ENCODE data around the gene PAQR7.

The PAQR7 gene

DNA sequence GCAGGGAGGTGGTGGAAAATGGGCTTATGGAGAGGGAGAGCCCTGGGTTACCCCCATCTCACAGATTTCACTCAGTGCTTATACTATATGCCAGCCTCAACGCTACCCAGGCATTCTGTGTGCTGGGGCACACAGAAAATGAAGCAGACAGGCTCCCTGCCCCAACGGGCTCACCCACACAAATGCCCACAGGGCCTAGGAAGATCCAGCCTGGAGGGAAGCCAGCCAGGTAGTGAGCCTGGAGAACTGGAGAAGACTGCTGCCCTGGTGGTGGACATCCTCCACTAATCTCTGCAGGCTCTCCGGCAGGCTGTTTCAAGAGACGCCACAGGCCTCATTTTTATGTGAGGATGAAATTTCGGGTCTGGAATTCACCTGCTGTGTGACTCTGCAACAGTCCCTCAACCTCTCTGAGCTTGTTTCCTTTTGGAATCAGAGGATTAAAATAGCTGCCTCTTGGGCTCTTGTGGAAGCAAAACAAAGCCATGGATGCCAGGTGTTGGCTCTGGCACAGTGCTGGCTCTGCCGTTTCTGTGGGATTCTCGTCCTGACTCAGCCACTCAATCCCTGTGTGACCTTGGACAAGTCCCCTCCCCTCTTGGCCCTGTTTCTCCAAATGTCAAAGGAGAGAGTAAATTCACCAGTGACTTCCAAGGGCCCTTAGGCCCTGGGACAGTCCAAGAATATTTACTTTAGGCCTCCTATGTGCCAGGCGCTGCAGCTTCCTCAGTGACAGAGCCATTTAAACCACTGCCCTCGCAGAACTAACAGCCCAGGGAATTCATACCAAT lies 3.6 kb downstream of the PAQR7 start:
- no peak for DNase-seq

DNA sequence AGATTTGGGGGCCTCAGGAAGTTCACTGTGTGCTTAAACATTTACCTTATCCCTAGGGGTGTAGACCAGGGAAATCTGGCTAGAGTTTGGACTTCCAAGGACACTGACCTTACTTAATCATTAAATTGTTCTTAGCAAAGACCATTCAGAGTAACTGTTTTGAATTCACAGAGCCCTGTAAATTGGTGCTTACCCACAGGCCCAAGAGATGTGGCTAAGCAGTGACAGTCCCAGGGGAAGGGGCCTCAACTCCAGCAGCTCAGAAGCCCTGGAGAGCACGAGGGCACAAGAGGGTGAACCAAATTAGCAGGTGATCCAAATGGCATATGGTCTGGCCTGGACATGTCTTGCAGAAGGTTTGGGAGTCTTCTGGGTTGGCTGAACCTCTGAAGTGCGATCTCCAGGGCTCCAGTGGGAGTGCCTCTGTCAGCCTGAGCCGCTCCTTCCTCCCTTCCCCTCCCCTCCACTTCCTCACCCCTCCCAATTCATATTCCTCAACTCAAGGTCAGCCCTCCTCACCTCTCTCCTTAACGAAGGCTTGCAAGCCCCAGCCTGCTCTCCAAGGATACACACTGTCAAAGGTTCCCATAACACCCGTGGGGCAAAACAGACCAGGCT lies 4.3 kb downstream of the PAQR7 start:
- no peak for DNase-seq

DNA sequence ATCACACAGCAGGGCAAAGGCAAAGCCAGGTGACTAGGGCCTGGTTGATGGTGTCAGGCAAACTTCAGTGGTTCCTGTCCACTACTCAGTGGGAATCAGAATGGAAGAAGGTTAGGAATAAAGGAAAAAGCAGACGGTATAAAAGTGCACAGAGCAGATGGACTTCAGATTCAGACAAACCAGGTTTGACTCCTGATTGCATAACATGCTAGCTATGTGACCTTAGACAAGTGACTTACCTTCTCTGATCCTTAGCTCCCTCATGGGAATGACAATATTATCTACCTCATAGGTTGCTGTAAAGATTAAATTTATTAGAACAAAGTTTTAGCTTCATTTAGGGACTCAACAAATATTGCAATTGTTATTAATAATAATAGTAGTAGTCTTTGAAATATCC lies 4.9 kb downstream of the PAQR7 start:
- no peak for DNase-seq

DNA sequence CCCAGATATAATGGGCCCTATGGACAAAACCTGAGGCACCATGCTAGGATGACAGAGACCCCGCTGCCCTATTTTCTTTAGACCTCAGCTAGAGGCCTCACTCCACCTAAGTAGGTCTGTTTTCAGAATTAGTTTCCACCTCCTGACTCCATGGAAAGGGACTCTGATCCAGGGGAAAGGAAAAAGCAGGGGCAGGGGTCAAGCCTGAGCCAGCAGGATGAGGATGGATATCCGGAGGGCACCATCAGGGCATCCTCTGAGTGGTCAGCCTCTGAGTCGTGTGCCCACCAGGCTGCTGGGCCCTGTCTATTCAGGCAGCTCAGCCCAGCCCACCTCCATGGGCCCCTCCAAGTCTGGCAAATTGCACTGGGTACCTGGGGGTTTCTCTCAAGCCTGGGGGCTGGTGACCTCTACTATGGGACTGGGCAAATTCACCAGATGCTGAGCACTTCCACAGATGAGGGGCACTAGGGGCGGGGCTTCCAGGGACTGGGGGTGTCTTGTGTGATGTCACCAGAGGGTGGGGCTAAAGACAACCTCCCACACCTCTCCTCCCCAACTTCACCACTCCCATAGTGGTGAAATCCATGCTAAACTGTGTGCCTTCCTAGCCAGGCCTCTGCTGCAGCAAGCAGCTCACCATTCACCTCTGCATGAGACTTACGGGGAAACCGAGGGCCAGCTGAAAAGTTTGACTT lies 5.5 kb downstream of the PAQR7 start:
- DNase-seq: no peak

DNA sequence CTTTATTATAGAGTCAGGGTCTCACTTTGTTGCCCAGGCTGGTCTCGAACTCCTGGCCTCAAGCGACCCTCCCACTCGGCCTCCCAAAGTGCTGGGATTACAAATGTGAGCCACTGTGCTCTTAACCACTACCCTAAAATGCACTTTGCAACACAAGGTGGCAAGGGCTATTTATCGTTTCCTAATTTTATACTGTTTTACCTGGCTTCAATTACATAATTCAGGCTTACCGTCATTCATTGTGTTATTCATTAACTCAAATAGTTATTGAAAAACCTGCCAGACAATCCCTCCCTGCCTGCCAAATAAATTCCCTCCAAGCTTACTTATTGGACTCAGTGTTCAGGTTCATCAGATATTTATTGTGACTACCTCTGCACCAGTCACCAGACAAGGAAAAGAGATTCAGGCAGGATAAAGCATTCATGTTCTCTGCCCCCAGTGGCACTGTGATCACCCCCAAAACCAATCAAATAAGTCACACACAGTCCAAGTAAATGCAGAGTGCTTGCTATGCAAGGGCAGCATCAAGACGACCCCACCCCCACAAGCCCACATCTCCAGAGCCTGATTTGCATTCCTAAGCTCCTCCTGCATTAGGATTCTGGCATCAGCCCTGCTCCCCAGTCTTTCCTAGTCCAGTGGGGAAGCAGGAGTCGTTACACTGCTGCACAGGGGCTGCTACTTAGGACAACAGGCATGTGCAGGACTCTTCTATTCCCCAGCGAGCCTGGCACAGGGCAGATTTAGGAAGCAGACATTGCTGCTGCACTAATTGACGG lies 8.1 kb downstream of the PAQR7 start:
- DNase-seq: no peak

DNA sequence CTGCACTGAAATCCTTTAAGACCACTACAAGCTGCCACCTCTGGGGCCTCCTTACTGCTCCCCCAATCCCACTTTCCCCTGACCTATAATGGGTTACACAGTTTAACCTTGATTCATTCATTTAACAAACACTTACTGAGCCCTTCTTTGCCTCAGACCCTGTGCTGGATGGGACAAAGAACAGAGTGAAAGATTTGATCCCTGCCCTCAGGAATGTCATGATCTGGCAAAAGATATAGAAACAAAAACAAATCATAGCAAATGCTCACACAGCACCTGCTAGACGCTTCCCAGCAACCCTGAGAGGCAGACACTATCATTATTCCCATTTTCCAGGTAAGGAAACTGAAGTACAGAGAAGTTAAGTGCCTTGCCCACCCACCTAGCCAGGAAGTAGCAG lies 9.2 kb downstream of the PAQR7 start:
- no peak for DNase-seq

DNA sequence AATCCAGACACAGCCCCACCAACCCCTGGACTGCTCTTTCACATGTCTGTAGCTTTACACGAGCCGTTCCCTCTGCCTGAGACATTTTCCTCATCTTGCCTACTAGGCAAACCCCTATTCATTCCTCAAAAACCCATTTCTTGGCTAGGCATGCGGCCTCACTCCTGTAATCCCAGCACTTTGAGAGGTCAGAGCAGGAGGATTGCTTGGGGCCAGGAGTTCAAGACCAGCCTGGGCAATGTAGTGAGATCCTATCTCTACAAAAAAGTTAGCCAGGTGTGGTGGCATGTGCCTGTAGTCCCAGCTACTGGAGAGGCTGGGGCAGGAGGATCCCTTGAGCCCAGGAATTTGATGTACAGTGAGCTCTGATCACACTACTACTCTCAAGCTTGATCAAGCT lies 11.1 kb downstream of the PAQR7 start:
- no peak for DNase-seq

DNA sequence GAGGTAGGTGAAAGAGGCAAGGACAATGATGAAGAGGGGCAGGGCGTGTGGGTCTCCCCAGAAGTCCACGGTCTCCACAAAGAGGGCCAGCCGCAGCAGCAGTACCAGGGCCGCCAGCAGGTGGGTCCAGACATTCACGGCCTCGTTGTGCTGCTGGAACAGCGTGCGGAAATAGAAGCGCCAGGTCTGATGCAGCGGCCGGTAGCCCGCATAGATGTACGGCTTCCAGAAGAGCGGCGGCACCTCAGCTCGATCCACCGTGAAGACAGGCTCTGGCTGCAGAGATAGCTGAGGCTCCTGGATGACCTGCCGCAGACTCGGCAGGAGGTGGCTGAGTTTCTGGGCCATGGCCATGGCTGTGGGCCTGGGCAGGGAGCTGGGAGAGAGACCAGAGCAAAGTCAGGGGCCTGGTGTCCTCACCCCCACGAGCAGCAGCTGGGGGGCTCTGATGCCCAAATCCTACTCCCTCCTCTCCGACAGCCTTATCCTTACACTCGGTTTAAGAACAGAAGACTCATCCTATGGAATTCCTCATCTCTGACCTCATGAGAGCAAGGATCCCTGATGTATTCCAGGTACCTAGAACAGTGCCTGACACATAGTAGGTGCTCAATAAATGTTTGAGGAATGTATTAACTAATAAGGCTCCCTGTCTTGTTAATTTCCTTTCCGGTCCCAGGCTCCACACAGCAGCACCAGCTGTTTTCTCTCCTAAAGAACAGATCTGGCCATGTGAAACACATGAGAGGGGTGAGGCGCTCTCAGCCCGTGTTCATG lies 11.8 kb downstream of the PAQR7 start:
- DNase-seq: no peak

DNA sequence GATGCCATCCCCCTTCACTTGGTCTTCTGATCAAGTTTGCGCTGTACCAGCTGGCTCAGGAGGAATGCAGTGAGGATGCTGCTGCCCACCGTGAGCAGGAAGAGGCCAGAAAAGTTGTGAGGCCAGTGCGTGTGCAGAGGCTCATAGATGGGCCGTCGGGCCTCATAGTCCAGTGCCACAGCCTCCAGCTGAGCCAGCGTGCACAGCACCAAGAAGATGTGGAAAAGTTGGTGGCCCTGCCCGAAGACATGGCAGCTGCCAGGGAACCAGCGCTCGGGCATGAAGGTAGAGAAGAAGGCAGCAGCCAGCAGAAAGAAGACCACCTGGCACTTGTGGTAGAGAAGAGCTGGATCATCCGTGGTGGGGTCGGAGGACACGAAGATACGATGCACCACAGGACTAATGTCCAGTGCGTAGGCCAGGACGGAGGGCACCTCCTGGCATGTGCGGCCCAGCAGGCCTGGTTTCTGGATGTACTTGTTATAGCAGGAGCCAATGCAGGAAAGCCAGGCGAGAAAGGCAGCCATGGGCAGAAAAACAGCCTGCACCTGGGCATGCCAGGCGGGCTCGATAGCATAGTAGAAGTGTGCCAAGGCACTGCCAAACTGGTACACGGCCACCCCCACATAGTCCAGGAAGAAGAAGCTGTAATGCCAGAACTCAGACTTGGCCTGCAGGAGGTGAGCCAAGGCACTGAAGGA lies 12.6 kb downstream of the PAQR7 start:
- DNase-seq: no peak

DNA sequence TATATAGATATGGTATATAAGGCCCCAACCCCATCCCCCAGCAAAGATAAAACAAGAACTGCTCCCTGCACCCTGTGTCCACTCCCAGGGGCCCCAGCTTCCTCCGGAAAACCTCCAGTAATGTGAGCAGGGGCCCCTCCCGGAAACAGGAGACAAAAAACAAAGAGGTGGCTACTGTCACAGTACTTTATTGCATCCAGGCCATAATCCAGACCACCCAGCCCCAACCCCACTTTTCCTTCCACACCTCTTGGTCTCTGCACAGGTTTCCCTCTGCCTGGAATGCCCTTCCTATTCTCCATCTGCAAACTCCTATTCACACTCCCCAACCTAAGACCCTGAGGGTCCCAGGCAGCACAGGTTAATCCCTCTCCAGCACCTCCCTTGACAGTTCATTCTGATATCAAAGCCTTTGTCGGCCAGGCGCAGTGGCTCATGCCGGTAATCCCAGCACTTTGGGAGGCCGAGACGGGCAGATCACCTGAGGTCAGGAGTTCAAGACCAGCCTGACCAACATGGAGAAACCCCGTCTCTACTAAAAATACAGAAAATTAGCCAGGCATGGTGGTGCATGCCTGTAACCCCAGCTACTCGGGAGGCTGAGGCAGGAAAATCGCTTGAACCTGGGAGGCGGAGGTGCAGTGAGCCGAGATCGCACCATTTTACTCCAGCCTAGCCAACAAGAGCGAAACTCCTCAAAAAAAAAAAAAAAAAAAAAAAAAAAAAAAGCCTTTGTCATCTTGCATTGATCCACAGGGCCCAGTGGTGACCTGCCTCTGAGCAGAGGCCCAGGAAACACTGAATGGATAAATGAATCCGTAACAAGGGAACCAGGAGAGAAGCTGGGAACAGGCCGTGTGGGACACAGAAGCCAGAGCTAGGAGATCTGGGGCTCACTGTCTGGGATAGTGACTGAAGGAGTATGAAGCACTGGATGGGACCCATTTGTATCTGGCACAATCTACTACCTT lies 13.9 kb downstream of the PAQR7 start:
- DNase-seq: peak in 1 of 2 donors; percentile 10

DNA sequence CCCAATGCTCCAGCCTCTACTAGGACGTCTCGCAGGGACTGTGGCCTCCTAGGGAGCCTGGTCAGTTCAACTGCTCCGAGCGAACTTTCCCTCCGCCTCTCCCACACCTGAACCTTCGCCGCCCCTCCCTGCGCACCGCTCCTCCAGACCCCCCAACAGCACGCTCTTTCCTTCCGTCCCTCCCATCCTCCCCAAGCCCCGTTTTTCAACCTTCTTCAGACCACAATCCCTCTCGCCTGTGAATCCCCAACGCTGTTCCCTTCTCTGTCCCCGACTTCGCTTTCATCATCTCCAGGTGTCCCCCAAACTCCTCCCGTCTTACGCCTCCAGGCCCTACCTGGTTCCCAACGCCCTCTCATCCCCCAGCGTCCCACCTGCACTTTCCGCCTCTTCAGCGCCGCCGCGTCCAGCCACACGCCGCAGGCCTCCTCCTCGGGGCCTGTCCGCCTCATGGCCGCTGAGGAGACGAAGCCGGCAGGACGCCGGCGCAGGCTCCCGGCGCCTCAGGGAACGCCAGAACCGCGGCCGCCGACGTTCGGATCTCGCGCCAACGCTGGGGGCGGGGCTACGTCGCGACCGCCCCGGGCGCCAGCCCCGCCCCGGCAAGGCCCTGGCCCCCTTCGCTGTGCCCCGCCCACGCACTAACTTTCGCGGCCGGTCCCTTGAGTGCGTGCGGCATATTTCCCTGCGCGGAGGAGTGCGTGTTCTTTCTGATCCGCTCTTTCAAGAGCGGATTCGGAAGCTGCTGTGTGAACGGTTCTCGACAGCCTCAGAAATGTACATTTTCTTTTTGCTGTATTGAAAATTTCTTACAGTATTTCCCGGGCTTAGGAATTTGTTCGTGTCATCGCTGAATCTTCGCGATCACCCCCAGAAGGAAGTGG lies 16.4 kb downstream of the PAQR7 start, which contains the start of gene AUNIP:
AUNIP (minus strand) TSS at position 552 of the 884 bp plus-strand sequence; CDS start at position 452, 100 bp downstream.
- peak; percentile 65 to 67 for DNase-seq

DNA sequence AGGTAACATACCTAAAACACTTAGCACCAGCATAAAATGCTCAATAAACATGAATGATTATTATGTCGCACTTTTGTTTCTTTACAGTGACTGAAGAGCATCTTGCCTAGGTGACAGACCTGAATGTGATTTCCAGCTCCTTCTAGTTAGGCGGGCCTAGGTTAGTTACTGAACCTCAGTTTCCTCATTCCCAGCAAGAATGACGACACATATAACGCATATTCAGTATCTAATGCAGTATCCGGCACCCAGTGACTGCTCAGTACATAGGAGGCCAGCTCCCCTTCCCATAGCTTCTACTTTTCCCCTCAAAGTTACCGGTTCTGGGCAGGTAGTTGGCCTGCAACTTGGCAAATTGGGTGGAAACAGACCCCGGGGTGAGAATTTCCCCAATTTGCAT lies 17.0 kb downstream of the PAQR7 start:
- DNase-seq: no peak

DNA sequence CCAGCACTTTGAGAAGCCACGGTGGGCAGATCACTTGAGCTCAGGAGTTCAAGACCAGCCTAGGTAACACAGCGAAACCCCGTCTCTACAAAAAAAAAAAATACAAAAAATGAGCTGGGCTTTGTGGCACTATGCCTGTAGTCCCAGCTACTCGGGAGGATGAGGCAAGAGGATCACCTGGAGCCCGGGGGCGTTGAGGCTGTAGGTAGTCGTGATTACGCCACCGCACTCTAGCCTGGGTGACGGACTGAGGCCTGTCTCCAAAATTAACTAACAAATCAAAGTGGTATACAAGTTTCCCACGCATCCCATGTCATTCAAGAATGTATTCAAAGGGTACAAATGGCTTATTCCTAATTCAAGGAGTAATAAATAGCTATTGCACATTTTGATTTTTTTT lies 18.7 kb downstream of the PAQR7 start:
- DNase-seq: no peak

DNA sequence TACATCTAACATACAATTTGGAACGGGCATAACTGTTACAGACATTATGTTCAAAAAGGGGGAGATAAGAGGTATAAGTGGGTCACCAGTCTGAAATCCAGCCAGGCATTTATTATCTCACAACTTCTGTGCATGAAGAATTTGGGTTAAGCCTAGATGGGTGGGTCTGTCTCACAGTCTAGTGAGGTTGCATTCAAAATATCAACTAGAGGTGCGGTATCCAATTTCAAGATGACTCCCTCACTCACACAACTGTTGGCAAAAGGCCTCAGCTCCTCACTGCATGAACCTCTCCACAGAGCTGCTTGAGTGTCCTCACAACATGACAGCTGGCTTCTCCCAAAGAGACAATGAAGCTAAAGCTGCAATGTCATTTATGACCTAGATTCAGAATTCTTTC lies 21.0 kb downstream of the PAQR7 start:
- no peak for DNase-seq

DNA sequence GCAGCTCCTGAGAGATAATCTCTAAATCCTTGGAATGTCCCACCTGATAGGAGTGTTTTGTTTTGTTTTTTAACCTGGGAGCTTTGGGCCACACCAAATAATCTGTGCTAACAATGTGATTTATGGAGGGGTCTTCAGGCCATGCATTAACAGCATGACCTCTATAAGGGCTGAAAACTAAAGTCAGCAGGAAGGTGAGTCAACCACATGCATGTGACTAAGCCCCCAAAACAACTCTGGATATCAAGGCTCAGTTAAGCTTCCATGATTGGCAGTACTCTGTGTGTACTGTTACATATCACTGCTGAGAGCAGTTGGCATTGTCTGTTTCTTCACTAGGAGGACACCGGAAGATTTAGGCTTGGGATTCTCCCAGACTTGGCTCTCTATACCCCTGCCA lies 27.0 kb downstream of the PAQR7 start:
- no peak for DNase-seq

DNA sequence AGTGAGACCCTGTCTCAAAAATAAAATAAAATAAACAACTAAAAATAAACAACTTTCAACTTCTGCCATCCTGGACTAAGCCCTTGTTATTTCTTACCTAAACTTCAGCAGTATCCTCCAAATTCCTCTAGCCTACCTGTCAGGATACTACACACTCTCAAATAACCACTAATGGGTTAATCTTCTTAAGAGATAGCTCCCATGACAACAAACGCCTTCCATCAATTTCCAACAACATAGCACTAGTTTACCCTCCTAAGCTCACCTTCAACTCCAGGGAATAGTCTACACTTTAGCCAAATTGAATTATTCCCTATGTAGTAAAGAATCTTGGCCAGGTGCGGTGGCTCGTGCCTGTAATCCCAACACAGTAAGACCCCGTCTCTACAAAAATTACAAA lies 27.6 kb downstream of the PAQR7 start:
- DNase-seq: no peak

DNA sequence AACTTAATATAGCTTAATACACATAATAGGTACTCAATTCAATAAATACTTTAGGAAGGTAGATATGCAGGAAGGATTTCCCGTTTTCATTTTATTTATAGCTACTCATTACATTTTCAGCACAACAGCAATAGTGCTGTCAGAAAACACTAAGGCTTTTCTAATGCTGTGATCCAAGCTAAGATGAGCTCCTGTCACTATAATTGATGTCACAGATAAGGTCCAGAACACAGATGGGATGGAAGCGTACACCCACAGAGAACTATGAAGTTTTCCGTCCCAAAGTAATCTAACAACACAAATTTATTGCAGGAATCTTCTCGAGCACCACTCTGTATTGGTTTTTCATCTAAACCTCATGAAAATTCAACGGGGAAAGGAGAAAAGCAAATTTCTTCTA lies 29.8 kb downstream of the PAQR7 start:
- no peak for DNase-seq

DNA sequence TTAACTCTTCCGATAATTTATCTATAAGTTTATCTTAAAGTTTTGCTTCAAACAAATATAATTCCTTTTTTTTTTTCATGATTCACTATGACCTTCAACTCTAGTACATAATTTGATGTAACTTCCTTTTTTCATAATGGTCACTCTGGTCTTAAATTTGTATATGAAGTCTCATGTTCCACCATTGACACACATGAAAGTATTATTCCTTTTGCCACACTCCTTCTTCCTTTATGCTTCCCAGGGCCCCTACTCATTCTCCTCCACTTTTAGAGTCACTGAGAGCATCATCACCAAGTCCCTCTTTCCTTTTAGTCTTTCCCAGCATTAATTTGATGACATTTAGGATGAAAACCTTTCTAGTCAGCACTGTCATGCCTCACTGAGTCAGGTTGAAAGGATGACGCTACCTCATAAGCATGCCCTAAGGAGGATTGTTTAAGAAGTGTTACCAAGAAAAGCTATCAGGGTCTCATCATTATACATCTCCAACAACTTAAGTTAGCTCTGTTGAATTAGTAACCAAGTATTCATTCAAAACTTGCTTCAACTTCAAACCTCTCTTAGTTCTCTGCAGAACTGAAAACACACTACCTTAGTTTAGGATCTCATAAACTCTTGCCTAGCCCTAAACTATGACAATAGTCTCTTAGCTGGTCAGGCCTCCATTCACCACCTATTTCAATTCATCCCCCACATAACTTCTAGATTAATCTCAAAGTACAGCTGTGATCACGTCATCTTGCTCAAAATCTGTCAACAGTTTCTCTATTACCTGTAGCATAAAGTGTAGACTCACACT lies 30.8 kb downstream of the PAQR7 start:
- DNase-seq: no peak

DNA sequence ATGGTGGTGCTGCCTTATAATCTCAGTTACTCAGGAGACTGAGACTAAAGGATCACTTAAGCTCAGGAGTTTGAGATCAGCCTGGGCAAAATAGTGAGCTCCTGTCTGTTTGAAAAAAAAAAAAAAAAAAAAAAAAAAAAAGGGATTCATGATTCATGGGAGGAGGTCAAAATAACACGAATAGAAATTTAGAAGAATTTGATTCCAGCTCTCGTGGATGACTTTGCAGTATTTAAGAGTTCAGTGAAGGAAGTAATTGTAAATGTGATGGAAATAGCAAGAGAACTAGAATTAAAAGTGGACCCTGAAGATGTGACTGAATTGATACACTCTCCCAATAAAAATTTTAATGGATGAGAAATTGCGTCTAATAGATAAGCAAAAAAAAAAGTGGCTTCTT lies 32.0 kb downstream of the PAQR7 start:
- no peak for DNase-seq

Data from hippocampal formation (tissue), 2 donors.